Epidermal melanocyte (primary cell): ENCODE results near the gene GRIA3.

Experiments used
- DNase-seq: peaks from one replicate; pipeline ENCODE4 v3.0.0; 2011; ENCODE audit warnings: low spot score; ENCODE audit not compliant: insufficient read length

The GRIA3 gene

GRCh38 chrX:123193101-123193500 is 9.0 kb downstream of the GRIA3 start:
- no peak for DNase-seq

GRCh38 chrX:123199338-123199737 is 15.3 kb downstream of the GRIA3 start:
- no peak for DNase-seq

- DNase-seq, result no peak
Measured at GRCh38 chrX:123201720-123202119, 17.6 kb downstream of the GRIA3 start.

GRCh38 chrX:123202523-123202922 is 18.4 kb downstream of the GRIA3 start:
- DNase-seq, result no peak

- DNase-seq, result no peak
Measured at GRCh38 chrX:123203772-123204171, 19.7 kb downstream of the GRIA3 start.

- no peak for DNase-seq
Measured at GRCh38 chrX:123206176-123206575, 22.1 kb downstream of the GRIA3 start.

DNA sequence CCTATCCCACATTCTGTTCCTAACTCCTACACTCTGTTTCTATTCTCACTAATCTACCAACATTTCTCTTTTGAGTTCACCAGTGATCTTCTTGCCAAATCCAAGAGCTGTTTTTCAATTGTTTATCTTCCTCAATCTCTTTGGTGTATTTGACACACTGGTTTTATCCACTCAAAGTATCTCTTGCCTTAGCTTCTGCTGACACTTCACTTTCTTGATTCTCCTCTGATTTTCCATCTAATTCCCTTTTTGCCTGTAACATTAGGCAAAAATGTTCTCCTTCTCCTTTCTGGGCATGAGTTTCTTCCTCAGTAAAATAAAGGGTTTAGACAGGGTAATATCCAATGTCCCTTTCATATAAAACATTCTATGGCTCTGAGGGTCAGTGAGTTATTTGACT is 26.2 kb downstream of the GRIA3 start:
- no peak for DNase-seq

DNA sequence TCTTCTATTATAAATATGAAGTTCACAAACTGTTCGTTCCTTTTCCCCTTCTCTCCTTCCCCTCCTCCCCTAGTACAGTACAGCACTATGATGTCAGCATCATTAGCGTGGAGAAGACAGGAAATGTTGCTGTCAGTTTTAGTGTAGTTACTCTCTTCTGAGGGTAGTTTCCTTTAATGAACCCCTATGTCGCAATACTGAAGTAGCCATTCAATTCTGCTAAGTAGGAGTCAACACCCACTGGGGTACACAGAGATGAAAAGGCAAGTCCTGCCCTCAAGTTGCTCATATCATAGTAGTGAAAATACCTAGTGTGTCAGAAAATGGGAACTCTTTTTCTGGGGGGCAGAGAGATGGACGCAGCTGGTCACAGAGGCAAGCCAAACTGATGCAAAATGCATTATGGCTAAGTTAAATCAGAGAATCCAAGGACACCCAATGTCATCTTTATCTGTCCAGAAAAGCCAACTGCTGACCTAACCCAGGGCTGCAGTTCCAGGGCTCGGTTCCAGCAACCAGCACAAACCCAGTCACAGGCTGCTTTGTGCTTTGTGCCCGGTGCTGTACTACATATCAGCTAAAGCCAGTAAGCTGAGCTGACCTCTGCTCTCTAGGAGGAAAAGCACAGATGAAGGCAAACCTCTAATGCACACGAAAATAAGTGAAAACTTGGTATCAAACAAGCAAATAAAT is 31.5 kb downstream of the GRIA3 start:
- no peak for DNase-seq

GRCh38 chrX:123217077-123217476 is 33.0 kb downstream of the GRIA3 start:
- no peak for DNase-seq

- no peak for DNase-seq
Measured at GRCh38 chrX:123217728-123218127, 33.6 kb downstream of the GRIA3 start.

DNA sequence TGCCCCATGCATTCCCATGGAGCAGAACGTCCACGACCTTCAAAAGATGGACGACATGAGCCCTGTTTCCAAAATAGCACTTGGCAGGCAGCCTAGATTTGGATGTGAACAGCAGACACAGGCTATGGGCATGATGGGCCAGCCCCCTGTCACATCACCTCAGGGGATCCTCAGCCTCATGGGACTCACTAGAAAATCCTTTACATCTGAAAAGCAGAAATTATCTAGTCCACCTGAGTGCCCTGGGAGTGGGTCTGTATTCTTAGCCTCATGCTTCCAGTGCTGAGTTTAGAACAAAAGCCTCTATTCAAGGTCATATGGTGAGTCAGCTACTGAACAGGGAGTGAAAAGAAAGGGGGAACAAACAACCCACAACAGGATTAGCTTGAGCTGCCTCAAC is 35.8 kb downstream of the GRIA3 start:
- DNase-seq, result no peak

DNA sequence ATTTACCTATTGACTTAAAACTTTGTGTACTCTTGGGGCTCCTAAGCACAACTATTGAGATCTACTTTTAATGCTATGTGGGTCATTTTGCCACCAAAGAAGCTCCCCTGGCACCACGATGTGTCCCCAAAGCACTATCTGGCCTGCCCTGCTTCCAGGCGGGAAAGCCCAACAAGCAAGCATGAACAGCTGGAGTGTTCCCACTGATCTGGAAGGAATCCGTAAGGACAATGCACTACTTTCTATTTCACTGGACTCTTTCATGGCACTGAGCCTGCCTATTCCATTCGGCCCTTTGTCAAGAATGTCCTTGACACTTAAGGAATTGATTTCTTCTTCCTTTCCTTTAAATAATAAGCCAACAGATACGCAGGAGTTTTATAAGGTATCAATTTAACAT is 38.8 kb downstream of the GRIA3 start:
- DNase-seq, result no peak

- no peak for DNase-seq
Measured at GRCh38 chrX:123223409-123223808, 39.3 kb downstream of the GRIA3 start.

GRCh38 chrX:123223859-123224258 is 39.8 kb downstream of the GRIA3 start:
- no peak for DNase-seq

- DNase-seq, result no peak
Measured at GRCh38 chrX:123230798-123231197, 46.7 kb downstream of the GRIA3 start.

DNA sequence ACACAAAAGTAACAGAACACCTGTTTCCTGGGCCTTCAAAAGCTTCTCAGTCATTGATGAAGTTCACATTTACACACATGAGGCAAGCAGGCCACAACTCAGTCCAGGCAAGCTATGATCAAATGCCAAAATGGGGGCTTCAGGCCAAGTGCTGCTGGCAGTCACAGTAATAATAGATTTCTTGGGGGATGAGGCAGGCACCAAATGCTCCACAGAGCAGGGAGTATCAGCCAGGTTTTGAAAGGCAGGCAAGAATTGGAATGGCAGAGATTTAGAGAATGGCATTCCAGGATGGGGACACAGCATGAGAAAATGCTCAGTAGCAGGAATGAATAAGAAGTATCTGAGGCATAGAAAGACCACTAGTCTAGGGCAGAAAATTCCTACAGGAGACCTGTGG is 52.8 kb downstream of the GRIA3 start:
- no peak for DNase-seq

DNA sequence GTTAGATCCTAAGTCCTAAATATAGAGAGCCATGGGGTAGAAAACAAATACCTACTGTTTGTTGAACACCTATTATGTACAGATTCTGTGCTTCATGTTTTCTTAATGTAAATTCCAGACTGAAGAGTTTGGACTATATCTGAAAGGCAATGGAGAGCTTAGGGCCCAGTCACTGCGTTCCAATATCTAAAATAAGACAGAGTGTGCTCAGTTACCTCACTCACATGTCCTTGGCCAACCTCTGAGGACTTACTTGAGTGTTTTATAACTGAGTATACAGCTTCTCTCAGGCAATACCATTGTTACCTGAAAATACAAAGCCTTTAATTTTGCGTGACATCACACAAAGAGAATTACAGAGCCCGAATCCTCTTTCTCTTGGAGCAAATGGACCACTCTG is 53.2 kb downstream of the GRIA3 start:
- no peak for DNase-seq

- no peak for DNase-seq
Measured at GRCh38 chrX:123254457-123254856, 70.4 kb downstream of the GRIA3 start.

GRCh38 chrX:123256378-123256777 is 72.3 kb downstream of the GRIA3 start:
- DNase-seq, result no peak

DNA sequence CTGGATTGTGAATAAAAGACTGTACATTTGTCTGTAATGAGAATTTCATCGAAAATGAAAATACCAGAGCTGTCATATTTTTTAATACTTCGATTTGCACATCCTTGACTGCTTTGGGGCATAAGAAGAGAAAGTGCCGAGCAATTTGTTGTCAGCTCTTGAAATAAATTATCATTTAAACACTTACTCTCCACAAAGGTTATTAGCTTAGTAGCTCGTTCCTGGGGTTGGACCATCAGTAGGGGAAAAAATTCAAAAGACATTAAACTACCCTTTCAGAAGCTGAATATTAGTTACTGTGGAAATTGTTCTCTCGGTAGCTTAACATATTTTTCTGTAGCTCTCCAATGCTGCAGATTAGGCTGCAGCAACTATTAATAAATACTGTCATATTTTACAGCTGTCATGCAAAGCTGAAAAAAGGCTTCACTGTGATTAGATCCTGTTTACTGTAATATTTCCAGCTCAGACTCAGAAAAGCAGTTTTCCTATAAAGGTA is 76.9 kb downstream of the GRIA3 start:
- no peak for DNase-seq

GRCh38 chrX:123263270-123263669 is 79.2 kb downstream of the GRIA3 start:
- no peak for DNase-seq

DNA sequence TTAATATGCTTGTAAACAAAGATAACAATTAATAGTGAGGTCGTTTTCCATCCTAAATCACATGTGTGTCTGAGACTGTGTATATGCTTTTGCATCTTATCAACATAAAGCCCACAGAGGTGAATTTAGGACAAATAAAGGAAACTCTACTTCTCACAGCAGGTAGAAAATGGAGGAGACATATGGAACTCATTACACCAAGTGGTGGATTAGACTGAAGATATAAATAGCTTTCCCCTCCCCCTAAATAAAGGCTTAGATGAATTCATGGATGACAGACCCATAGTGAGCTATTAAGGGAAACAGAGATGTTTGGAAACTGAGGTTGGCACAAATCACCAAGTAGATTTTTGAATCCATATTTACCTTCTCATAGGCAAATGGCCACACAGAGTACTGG is 79.7 kb downstream of the GRIA3 start:
- no peak for DNase-seq

- no peak for DNase-seq
Measured at GRCh38 chrX:123267220-123267619, 83.1 kb downstream of the GRIA3 start.

- no peak for DNase-seq
Measured at GRCh38 chrX:123271902-123272301, 87.8 kb downstream of the GRIA3 start.
